MM.1S (cell line): ENCODE data around the gene MKRN2.

Experiments
- DNase-seq: peaks from one replicate; pipeline ENCODE4 v3.0.0-alpha.2; 2015
- H2AFZ ChIP-seq: fragments of 300-600 bp; sonication (generic); 2 replicates; pipeline ENCODE4 v1.6.0; 2016; ENCODE audit warnings: antibody characterized with exemption, low read length
- H3F3A ChIP-seq: fragments of 300-600 bp; sonication (generic); 2 replicates; pipeline ENCODE4 v1.6.1; 2016; ENCODE audit warnings: mild to moderate bottlenecking, antibody characterized with exemption, low read length, moderate library complexity, mixed read lengths; ENCODE audit not compliant: insufficient read depth
- H3K27ac ChIP-seq: fragments of 300-600 bp; sonication (generic); 2 replicates; pipeline ENCODE4 v1.5.1; 2016; ENCODE audit warnings: mild to moderate bottlenecking, low read length
- H3K27me3 ChIP-seq: fragments of 300-600 bp; sonication (generic); replicated peaks from 2 replicates; pipeline ENCODE4 v1.6.0; 2016; ENCODE audit warnings: low read length; ENCODE audit not compliant: insufficient read depth
- H3K36me3 ChIP-seq: fragments of 300-600 bp; sonication (generic); replicated peaks from 2 replicates; pipeline ENCODE4 v1.6.1; 2016; ENCODE audit warnings: mild to moderate bottlenecking, low read length, mixed read lengths; ENCODE audit not compliant: insufficient read depth
- H3K4me1 ChIP-seq: fragments of 300-600 bp; sonication (generic); 2 replicates; pipeline ENCODE4 v1.6.1; 2016; ENCODE audit warnings: low read length, mixed read lengths
- H3K4me2 ChIP-seq: fragments of 300-600 bp; sonication (generic); 2 replicates; pipeline ENCODE4 v1.6.0; 2016; ENCODE audit warnings: low read depth, low read length
- H3K4me3 ChIP-seq: fragments of 300-600 bp; sonication (generic); 2 replicates; pipeline ENCODE4 v1.5.1; 2016; ENCODE audit warnings: low read length, mixed read lengths
- H3K79me2 ChIP-seq: fragments of 300-600 bp; sonication (generic); 2 replicates; pipeline ENCODE4 v1.6.1; 2016; ENCODE audit warnings: mixed run types, low read length, mixed read lengths
- H3K9ac ChIP-seq: fragments of 300-600 bp; sonication (generic); 2 replicates; pipeline ENCODE4 v1.6.1; 2016; ENCODE audit warnings: low read length, mixed read lengths
- H3K9me2 ChIP-seq: fragments of 300-600 bp; sonication (generic); replicated peaks from 2 replicates; pipeline ENCODE4 v1.6.1; 2016; ENCODE audit warnings: mild to moderate bottlenecking, low read length, mixed read lengths; ENCODE audit not compliant: insufficient read depth
- H3K9me3 ChIP-seq: fragments of 300-600 bp; sonication (generic); replicated peaks from 2 replicates; pipeline ENCODE4 v1.6.1; 2016; ENCODE audit warnings: mild to moderate bottlenecking, low read length, mixed read lengths; ENCODE audit not compliant: insufficient read depth
- H4K20me1 ChIP-seq: fragments of 300-600 bp; sonication (generic); 2 replicates; pipeline ENCODE4 v1.6.1; 2016; ENCODE audit warnings: mild to moderate bottlenecking, low read length, moderate library complexity, mixed read lengths; ENCODE audit not compliant: insufficient read depth
- EZH2 ChIP-seq: fragments of 300-600 bp; sonication (generic); optimal IDR thresholded peaks from 2 replicates; pipeline ENCODE3; 2017; ENCODE audit warnings: low read depth, mild to moderate bottlenecking, antibody characterized with exemption, low read length, mixed read lengths
- EZH2phosphoT487 ChIP-seq: fragments of 300-600 bp; sonication (generic); IDR thresholded peaks from 2 replicates; pipeline ENCODE4 v1.6.1; 2018; ENCODE audit warnings: antibody characterized with exemption, low read length
- TF ChIP-seq, protein P1 (sequence below): fragments of 300-600 bp; sonication (generic); IDR thresholded peaks from 2 replicates; pipeline ENCODE4 v1.5.1; 2016; ENCODE audit warnings: antibody characterized with exemption, low read length, mixed read lengths

The MKRN2 gene

GRCh38 chr3:12579456-12579855 is 22.6 kb downstream of the MKRN2 start:
- no peak overlapping the region for H3K4me3 ChIP-seq
- no peaks in the 10 kb centered on the region for H3F3A ChIP-seq
- no peak overlapping the region for H2AFZ ChIP-seq
- no peak for DNase-seq
- peaks cover 18% of the 10 kb centered on the region; the same call in 1 of the 2 replicates for H3K36me3 ChIP-seq
- H3K27me3 ChIP-seq = no peaks in the 10 kb centered on the region
- no peaks in the 10 kb centered on the region for H3K4me1 ChIP-seq
- no peaks in the 10 kb centered on the region; the same call in 1 of the 2 replicates for H4K20me1 ChIP-seq
- no peaks in the 10 kb centered on the region for H3K9me2 ChIP-seq
- H3K9me3 ChIP-seq = no peaks in the 10 kb centered on the region
- H3K79me2 ChIP-seq = peaks cover 20% of the 10 kb centered on the region
- TF ChIP-seq, protein P1, sequence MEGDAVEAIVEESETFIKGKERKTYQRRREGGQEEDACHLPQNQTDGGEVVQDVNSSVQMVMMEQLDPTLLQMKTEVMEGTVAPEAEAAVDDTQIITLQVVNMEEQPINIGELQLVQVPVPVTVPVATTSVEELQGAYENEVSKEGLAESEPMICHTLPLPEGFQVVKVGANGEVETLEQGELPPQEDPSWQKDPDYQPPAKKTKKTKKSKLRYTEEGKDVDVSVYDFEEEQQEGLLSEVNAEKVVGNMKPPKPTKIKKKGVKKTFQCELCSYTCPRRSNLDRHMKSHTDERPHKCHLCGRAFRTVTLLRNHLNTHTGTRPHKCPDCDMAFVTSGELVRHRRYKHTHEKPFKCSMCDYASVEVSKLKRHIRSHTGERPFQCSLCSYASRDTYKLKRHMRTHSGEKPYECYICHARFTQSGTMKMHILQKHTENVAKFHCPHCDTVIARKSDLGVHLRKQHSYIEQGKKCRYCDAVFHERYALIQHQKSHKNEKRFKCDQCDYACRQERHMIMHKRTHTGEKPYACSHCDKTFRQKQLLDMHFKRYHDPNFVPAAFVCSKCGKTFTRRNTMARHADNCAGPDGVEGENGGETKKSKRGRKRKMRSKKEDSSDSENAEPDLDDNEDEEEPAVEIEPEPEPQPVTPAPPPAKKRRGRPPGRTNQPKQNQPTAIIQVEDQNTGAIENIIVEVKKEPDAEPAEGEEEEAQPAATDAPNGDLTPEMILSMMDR = no peak
- TF ChIP-seq EZH2 = no peak
- no peak for TF ChIP-seq EZH2phosphoT487
- H3K27ac ChIP-seq = no peak overlapping the region
- H3K4me2 ChIP-seq = no peak overlapping the region
- H3K9ac ChIP-seq = no peak overlapping the region

- TF ChIP-seq, protein P1 = no peak
- no peak for TF ChIP-seq EZH2
- no peak for TF ChIP-seq EZH2phosphoT487
- Histone ChIP-seq H3K4me2 (no peak overlapping the region), H3K79me2 (peaks cover 20% of the 10 kb centered on the region), H3K36me3 (peaks cover 18% of the 10 kb centered on the region; the same call in 1 of the 2 replicates), H4K20me1 (no peaks in the 10 kb centered on the region; the same call in 1 of the 2 replicates), H3K4me1 (no peaks in the 10 kb centered on the region), H3K27me3 (no peaks in the 10 kb centered on the region), H3K9ac (no peak overlapping the region), H3K27ac (no peak overlapping the region), H3F3A (no peaks in the 10 kb centered on the region), H2AFZ (no peak overlapping the region), H3K9me2 (no peaks in the 10 kb centered on the region), H3K9me3 (no peaks in the 10 kb centered on the region), H3K4me3 (no peak overlapping the region)
- DNase-seq = no peak
Measured at GRCh38 chr3:12579905-12580304, 23.0 kb downstream of the MKRN2 start.

GRCh38 chr3:12582730-12583129 is 25.8 kb downstream of the MKRN2 start:
- Histone ChIP-seq H3K9me2 (no peaks in the 10 kb centered on the region), H3K27ac (no peak overlapping the region), H3F3A (no peaks in the 10 kb centered on the region; the same call in 1 of the 2 replicates), H3K79me2 (peaks cover 24% of the 10 kb centered on the region), H3K9me3 (no peaks in the 10 kb centered on the region), H3K4me2 (no peak overlapping the region), H2AFZ (no peak overlapping the region), H3K36me3 (peaks cover 18% of the 10 kb centered on the region; the same call in 1 of the 2 replicates), H3K4me3 (no peak overlapping the region), H3K27me3 (no peaks in the 10 kb centered on the region), H3K4me1 (no peaks in the 10 kb centered on the region), H4K20me1 (no peaks in the 10 kb centered on the region; the same call in 1 of the 2 replicates), H3K9ac (no peak overlapping the region)
- TF ChIP-seq EZH2phosphoT487 = no peak
- TF ChIP-seq, protein P1 = no peak
- TF ChIP-seq EZH2 = no peak
- no peak for DNase-seq
